ENCODE data around the gene CCDC183. TPM values are rescaled to one million over a fixed set of nuclear protein-coding genes. Genes with fewer than 3 reads are reported as not detected.

Gene CCDC183
- total RNA-seq, 1 experiment from 2014 or later = 1.1 TPM

- no peak overlapping the region for H3K4me2 ChIP-seq (ENCODE audit: insufficient read depth, insufficient read length, low read length)
- no peak overlapping the region for H3K27ac ChIP-seq (ENCODE audit: insufficient read length, low read depth, low read length)
- no CpG with 5 or more reads among the region's 25 CpGs for WGBS (ENCODE audit: extremely low coverage, insufficient read length, low lambda C conversion rate)
- H3K18ac ChIP-seq (ENCODE audit: insufficient read length, low read depth, low read length) = no peak overlapping the region
- no peak overlapping the region for H3K56ac ChIP-seq (ENCODE audit: insufficient read length, low read depth, low read length)
- H2AFZ ChIP-seq (ENCODE audit: low read length) = no peak overlapping the region
- TF ChIP-seq CTCF (conservative IDR thresholded peaks at IDR 0.05) = no peak
- H4K8ac ChIP-seq (replicated peaks; ENCODE audit: insufficient read length, low read depth, low read length) = no peak overlapping the region
- H3T11ph ChIP-seq (ENCODE audit: low read length) = no peak overlapping the region
- H2BK120ac ChIP-seq (ENCODE audit: low read depth, low read length, poor library complexity, severe bottlenecking) = no peak overlapping the region
- no peak overlapping the region for H2BK12ac ChIP-seq (ENCODE audit: insufficient read length, low read depth, low read length)
- peak; percentile 40 for DNase-seq
- H4K91ac ChIP-seq (ENCODE audit: insufficient read length, low read depth, low read length) = no peak overlapping the region
- no peak overlapping the region for H3K14ac ChIP-seq (ENCODE audit: insufficient read depth, low read length)
- no peak overlapping the region for H2BK20ac ChIP-seq (ENCODE audit: low read depth, low read length, poor library complexity, severe bottlenecking)
- peak overlapping the region in 1 of 3 experiments; percentile 74; a peak in 1 of 7 replicates for H3K27ac Mint-ChIP-seq
- H3K9me3 ChIP-seq (ENCODE audit: control insufficient read depth, low read depth, low read length) = no peaks in the 10 kb centered on the region
- no peak overlapping the region for H4K5ac ChIP-seq (ENCODE audit: insufficient read length, low read depth, low read length)
- no peak overlapping the region for H3K9ac ChIP-seq (ENCODE audit: extremely low read depth, insufficient read length, low read length)
- H3K23ac ChIP-seq (ENCODE audit: insufficient read length, low read depth, low read length) = no peak overlapping the region
- H3K4me3 Mint-ChIP-seq = no peak overlapping the region; a peak in 1 of 5 replicates
- no peak overlapping the region for H2BK5ac ChIP-seq (ENCODE audit: insufficient read length, low read length)
- H4K20me1 ChIP-seq (ENCODE audit: control insufficient read depth, insufficient read depth, insufficient read length) = no peaks in the 10 kb centered on the region
- H2AK5ac ChIP-seq (ENCODE audit: insufficient read length, low read length) = no peak overlapping the region
- H3K4ac ChIP-seq (ENCODE audit: low read depth, low read length) = no peak overlapping the region
- peaks cover 8 to 9% of the 10 kb centered on the region in 2 experiments; a peak in 4 of 5 replicates for H3K9me3 Mint-ChIP-seq
- no peak overlapping the region for H2BK15ac ChIP-seq (ENCODE audit: low read depth, low read length)
- H3K27me3 ChIP-seq (ENCODE audit: insufficient read depth, low read length) = no peaks in the 10 kb centered on the region
- H3K4me1 ChIP-seq (ENCODE audit: insufficient read depth, low read length) = no peaks in the 10 kb centered on the region
- no peaks in the 10 kb centered on the region for H3K23me2 ChIP-seq (ENCODE audit: insufficient read length, low read depth, low read length, poor library complexity, severe bottlenecking)
- no peaks in the 10 kb centered on the region for H3K79me2 ChIP-seq (ENCODE audit: insufficient read depth, low read length)
- peaks cover 12 to 28% of the 10 kb centered on the region in 2 experiments; a peak in 3 of 4 replicates for H3K4me1 Mint-ChIP-seq
- no peaks in the 10 kb centered on the region for H3K79me1 ChIP-seq (ENCODE audit: insufficient read depth, low read depth, low read length, poor library complexity, severe bottlenecking)
- H3K27me3 Mint-ChIP-seq (ENCODE audit: low read depth) = peaks cover 2% of the 10 kb centered on the region; the same call in 1 of the 2 replicates
- peaks cover 2 to 8% (median 2%) of the 10 kb centered on the region in 3 experiments; a peak in 4 of 7 replicates for H3K36me3 Mint-ChIP-seq (ENCODE audit: insufficient read depth in 1 of 3, low read depth in 3 of 3)
These were observed 35.7 kb upstream of the CCDC183 start for GRCh38 chr9:136760424-136760823.
